ENCODE measurements around the gene PYCR2.
"Not testable (repeated sequence)": the region's sequence is repeated elsewhere in the genome, so short reads cannot be mapped to it uniquely, and the experiment has no call there.

Gene PYCR2

DNA sequence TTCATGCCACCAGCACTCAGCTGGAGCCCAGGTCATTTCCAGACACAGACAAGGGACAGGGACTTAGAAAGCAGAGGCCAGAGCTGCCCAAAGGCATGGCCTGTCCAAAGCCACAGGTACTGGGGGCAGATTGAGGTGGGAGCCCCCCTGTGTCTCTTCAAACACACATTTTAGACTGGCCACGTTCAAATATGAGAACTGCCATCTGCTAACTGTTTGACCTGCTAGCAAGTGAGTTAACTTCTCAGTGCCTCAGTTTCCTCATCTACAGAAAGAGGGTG lies 17.8 kb upstream of the PYCR2 start:
- no peak for DNase-seq

GRCh38 chr1:225941187-225941941 lies 17.3 kb upstream of the PYCR2 start, which contains the start of gene LEFTY2:
LEFTY2 (minus strand) TSS chr1:225941220; CDS start chr1:225941140, 80 bp downstream.
- DNase-seq, result no peak

DNA sequence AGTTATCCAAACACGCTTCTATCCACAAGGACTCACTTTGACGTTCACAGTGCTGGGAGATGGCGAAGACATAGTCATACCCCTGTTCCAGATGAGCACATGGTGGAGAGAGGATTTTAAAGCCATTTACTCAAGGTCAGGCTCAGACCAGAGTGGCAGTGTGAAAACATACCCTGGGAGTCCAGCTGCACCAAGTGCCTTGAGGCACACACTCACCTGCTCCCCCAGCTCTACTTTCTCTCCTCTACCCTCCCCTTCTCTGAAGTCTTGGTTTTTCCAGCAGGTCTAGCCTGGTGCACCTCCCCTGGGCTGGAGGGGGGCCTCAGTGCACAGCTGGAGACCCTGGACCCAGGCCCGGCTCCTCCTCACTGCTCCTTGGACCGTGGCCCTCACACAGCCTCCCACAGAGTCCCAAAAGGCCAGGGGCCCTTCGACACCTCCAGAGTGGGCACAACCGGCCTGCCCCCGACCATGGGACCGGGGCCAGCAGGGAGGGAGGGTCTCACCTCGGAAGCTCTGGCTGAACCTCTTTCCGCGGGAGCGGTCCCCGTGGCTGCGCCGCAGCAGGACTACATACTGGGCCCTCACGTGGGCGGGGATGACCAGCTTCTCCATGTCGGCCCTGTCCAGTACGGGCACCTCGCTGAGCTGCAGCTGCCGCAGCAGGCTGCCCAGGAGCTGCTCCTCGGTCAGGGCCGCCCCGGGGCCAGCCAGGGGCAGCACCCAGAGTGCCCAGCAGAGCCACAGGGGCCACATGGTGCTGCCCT lies 16.5 kb upstream of the PYCR2 start:
- no peak for DNase-seq

DNA sequence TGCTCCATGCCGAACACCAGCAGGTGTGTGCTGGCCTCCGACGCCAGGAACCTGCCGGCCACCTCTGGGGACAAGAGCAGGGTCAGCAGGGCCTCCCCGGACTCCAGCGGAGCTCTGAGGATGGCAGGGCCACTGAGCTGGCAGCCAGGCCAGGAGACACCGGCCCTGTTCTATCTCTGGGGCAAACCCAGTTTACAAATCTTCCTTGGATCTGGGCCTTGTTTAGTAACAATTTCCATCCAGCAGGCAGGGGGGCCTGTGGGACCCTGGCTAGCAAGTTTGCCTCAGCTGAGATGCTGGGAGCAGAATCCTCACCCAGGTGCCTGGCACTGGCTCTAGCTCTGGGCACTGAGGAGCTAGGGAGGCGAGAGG lies 15.9 kb upstream of the PYCR2 start:
- DNase-seq, result not testable (repeated sequence)

- DNase-seq, result not testable (repeated sequence)
Observed at GRCh38 chr1:225939097-225939938, 15.3 kb upstream of the PYCR2 start.

DNA sequence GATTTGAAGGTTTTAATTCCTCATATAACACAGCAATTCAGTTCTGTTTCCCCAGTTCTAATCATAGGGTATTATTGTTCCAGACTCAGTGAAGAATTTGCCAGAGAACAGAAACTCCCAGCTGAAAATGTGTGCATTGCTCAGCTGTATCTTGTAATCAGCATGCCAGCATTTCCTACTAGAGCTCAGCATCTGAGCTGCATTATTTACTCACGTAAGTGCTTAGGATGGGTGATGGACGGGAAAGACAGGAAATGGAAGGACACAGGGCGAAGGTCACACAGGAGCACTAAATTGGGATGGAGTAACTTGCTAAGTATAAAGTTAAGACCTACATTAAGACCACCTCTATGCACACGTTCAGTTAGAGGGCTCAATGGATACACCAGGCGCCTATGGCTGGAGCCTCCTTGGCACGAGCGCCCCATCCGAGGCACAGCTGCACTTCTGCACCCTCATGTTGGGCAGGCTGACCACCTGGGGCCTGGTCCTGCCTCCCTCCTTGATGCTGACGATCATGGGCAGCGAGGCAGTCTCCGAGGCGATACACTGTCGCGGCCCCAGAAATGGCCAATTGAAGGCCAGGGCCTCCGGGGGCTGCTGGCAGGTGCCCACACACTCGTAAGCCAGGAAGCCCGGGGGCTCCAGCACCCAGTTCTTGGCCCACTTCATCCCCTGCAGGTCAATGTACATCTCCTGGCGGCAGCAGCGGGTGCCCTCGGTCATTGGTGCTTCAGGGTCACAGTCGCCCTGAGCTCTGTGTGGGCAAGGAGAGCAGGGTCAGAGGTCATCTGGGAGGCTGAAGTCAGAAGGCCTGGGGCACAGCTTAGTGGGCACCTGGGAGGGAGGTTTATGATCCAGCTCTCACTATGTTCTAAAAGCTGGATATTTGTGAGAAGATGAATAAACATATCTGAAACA lies 13.3 kb upstream of the PYCR2 start:
- no peak for DNase-seq

DNA sequence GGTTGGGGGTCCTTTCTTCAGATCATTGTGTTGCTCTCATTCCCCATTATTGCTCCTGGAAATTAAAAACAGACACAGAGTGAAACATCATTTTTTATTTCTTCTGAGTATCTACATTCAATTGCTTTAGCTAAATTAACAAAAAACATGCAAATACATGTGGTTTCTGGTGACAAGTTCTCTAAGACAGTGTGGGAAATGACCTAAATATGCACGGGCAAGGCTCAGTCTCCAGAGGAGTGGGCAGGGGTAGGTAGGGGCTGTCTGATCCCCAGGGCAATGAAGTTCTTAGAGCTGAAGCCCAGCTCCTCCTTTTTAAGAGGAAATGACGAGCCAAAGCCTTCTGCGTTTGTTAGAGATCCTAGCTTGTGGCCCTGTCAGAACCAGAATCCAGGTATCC lies 12.5 kb upstream of the PYCR2 start:
- no peak for DNase-seq

DNA sequence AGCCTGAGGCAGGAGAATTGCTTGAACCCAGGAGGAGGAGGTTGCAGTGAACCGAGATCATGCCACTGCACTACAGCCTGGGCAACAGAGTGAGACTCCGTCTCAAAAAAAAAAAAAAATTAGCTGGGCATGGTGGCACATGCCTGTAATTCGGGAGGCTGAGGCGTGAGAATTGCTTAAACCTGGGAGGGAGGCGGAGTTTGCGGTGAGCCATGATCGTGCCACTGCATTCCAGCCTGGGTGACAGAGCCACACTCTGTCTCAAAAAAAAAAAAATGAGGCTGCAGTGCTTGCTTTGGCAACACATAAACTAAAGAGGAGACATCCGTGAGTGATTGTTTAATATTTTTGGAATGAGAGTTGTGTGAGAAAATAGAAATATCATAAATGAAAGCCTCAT lies 12.0 kb upstream of the PYCR2 start:
- not testable (repeated sequence) for DNase-seq

GRCh38 chr1:225934711-225935110 lies 10.7 kb upstream of the PYCR2 start:
- DNase-seq, result no peak

DNA sequence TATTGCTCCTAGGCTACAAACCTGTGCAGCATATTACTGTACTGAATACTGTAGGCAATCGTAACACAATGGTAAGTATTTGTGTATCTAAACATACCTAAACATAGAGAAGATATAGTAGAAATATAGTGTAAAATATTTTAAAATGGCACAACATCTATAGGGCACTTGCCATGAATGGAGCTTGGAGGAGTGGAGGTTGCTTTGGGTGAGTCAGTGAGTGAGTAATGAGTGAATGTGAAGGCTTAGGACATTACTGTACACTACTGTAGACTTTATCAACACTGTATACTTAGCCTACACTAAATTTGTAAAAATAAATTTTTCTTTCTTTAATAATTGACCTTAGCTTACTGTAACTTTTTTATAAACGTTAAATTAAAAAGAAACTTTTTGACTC lies 9.0 kb upstream of the PYCR2 start:
- DNase-seq, result no peak

DNA sequence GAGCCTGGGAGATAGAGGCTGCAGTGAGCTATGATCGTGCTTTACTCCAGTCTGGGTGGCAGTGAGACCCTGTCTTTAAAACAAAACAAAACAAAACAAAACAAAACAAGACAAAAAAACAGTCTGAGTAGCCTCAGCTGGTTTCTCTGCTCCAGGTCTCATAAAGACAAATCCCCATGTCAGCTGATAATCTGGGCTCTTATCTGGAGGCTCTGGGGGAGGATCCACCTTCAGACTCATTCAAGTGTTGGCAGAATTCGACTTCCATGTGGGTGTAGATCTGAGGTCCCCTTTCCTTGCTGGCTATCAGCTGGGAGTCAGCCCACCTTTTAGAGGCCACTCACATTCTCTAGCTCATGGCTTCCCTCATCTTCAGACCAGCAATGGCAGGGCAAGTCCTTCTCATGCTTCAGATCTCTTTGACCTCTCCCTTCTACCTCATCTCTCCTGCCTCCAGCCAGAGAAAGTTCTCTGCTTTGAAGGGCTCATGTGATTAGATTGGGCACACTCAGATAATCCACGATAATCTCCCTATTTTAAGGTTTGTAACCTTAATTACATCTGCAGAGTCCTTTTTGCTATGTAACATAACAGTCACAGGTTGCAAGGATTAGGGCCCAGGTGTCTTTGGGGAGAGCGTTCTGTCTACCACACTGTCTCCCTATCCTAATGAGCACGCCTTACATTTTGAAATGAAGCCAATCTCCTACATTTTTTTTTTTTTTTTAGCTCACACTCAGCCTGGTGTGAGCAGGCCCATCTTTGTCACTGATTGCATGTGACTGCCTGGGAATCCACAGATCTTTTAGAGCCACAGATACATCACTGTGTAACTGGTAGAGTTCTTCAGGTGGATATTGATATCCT lies 7.5 kb upstream of the PYCR2 start:
- no peak for DNase-seq

DNA sequence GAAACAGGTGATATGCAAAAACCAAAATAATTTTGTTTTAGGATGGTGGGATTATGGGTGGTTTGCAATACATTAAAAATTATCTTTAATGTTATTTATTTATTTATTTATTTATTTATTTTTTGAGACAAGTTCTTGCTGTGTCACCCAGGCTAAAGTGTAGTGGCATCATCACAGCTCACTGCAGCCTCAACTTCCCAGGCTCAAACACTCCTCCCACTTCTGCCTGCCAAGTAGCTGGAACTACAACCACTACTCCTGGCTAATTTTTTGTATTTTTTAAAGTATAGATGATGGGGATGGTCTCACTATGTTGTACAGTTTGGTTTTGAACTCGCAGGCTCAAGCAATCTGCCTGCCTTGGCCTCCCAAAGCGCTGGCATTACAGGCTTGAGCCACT lies 6.5 kb upstream of the PYCR2 start:
- DNase-seq, result no peak

DNA sequence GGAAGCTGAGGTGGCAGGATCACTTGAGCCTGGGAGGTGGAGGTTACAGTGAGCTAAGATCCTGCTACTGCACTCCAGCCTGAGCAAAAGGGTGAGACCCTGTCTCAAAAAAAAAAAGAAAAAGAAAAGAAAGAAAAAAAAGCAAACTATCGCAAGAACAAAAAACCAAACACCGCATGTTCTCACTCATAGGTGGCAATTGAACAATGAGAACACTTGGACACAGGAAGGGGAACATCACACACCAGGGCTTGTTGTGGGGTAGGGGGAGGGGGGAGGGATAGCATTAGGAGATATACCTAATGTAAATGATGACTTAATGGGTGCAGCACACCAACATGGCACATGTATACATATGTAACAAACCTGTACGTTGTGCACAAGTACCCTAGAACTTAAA lies 5.4 kb upstream of the PYCR2 start:
- DNase-seq, result not testable (repeated sequence)

DNA sequence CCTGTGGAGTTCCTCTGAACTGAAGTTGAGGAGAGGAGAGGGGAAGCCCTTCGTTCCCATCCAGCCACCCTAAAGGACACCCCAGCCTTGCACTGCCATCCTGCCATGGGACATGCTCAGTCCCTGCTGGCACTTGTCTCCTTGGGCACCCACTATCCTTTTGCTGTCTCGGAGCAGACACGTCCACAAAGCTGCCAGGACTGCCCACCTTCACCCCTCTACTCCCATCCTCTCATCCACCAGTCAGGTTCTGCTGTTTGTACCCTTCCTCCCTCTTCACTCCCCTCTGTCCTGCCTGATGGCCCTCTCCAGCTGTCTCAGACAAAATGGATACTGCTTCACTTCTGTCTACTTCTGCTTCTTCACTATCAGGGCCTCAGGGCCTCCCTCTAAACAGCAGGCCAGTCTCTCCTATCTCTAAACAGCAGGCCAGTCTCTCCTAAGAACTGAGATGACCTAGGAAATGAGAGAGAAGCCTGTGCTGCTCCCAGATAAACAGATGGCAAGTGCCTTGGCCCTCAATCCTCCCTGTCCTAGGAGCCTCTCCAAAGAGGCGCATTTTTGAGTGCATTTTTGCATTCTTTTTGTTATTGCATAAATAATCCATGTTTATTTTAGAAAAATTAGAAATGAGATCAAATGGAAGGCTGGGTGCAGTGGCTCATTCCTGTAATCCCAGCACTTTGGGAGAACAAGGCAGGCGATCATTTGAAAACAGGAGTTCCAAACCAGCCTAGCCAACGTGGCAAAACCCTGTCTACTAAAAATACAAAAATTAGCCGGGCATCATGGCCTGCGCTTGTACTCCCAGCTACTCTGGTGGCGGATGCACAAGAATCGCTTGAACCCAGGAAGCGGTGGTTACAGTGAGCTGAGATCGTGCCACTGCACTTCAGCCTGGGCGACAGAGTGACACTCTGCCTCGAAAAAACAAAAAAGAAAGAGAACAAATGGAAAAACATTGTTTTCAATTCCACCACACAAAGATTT lies 4.4 kb upstream of the PYCR2 start:
- no peak for DNase-seq

DNA sequence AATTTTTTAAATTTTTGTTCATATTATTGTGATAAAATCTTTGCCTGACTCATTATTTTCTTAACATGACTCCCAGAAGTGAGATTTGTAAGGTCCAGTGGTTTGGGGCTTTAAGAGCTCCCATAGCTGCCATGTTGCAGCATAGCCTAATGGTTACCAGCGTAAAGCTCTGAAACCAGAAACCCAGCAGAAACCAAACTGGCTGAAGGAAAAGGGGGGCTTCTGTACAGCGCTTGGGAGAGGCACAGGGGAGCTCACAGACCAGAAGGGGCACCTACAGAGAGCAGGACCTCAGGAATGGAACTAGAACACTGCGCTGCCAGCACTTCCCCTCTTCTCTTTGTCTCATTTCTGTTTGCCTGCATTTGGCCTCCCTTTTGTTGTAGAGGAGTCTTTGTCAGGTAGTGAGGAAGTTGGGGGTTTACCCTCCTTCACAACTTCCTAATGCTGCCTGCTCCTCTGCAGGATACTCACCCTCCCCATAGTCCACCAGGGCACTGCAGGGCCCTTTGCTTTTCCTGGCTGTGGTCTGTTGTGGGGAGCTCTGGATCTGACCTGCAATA lies 2.6 kb upstream of the PYCR2 start:
- DNase-seq, result no peak

GRCh38 chr1:225923381-225923691 lies 714 bp downstream of the PYCR2 start:
- no peak for DNase-seq

DNA sequence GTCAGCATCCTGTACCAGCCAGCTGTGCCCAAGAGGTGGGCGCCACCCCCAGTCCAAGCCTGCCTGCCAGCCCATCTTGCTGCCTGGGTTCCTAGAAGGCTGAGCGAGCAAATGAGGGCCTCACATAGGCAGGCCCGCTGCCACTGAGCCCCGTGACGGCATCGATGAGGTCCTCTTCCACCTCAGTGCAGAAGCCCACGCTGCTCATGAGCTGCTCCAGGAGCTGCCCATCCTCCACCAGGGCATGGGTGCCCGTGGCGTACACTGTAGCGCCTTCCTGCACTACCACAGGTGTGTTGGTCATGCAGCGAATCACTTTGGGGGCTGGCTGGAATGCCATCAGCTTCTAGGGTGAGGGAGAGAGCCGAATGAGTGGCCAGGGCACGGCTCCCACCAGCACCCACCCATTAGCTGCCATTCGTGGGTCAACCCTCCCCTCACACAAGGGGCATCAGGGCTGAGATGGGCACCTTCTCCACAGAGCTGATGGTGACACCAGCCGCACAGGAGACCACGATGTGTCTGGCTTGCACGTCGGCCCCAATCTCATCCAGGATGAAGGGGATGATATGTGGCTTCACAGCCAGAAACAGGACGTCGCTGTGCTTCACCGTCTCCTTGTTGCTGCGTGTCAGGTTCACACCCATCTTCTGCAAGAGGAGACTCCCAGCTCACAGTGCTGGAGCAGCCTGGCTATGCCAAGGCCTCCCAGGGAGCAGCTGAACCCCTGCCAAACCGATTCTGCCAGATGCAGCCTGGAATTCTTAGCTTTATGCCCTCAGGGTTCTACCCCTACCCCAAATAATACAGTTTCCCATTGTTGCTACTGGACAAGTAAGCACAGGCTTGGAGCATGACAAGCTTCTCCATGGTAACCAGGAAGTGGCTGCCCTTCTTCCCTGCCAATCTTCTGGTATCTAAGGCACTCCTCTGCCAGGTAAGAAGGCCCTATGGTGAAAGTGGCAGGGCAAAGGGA lies 2.0 kb downstream of the PYCR2 start:
- DNase-seq, result no peak

- no peak for DNase-seq
Observed at GRCh38 chr1:225919906-225920305, 4.1 kb downstream of the PYCR2 start.

DNA sequence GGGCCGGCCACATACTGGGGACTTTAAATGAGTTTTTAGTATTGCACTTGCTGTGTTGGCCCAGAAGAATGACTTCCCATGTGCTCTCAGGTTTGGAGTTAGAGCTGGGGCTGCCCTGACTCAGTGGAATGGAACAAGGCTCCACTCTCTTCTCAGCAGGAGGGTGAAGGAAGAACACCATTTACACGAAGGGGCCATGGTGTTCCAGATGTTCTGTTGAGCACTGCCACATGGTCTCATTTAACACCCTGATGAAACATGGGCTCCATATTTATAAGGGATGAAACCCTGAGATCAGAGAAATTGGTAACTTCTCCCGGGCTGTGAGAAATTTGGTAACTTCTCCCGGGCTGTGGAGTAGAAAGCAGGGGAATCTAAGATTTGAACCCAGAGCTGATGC lies 5.8 kb downstream of the PYCR2 start:
- no peak for DNase-seq

Data from NCI-H1930 (cell line).